ENCODE data around the gene SLC9B2.

Gene SLC9B2

DNA sequence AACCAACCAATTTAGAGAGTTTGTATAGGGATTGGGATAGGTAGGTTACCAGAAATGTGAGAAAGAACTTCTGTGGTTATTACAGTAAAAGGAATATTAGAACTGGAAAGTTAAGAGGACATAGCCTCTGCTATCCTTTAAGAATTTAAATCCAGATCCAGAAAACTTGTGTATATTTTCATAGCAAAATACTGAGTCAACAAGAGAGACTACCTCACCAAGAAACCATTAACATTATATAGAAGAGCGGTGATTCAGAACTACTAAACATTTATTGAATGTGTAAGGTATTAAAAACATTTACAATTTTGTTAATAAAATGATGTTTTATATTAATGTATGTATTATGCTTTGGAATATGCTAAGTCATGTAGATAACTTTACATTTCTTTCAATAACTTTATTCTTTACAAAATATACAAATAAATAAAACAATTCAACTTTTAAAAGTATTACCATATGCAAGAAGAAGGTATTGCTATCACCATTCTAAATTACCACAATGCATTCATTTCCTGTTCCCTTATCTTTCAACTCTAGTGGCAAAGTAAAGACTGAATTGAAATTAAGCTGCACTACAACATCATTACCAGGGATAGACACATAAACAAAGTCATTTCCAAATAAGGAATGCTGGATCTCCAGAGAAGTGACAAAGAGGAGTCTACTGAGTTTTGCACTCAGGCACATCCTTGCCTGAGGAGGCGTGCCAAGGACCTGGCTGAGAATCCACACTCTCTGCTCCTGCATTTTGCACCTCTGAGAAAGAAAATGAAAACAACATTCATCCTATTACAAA, 29.2 kb upstream of the SLC9B2 start:
- no peak overlapping the region for H3K27ac ChIP-seq (replicated peaks)
- no peak for TF ChIP-seq GABPA (IDR thresholded peaks at IDR 0.05; ENCODE audit: low read depth)
- TF ChIP-seq, protein P1, sequence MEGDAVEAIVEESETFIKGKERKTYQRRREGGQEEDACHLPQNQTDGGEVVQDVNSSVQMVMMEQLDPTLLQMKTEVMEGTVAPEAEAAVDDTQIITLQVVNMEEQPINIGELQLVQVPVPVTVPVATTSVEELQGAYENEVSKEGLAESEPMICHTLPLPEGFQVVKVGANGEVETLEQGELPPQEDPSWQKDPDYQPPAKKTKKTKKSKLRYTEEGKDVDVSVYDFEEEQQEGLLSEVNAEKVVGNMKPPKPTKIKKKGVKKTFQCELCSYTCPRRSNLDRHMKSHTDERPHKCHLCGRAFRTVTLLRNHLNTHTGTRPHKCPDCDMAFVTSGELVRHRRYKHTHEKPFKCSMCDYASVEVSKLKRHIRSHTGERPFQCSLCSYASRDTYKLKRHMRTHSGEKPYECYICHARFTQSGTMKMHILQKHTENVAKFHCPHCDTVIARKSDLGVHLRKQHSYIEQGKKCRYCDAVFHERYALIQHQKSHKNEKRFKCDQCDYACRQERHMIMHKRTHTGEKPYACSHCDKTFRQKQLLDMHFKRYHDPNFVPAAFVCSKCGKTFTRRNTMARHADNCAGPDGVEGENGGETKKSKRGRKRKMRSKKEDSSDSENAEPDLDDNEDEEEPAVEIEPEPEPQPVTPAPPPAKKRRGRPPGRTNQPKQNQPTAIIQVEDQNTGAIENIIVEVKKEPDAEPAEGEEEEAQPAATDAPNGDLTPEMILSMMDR (IDR thresholded peaks at IDR 0.05; ENCODE audit: insufficient read depth, low read length), result no peak
- no peak for TF ChIP-seq SPI1 (IDR thresholded peaks at IDR 0.05; ENCODE audit: borderline replicate concordance, low read depth)
- TF ChIP-seq, protein P2, sequence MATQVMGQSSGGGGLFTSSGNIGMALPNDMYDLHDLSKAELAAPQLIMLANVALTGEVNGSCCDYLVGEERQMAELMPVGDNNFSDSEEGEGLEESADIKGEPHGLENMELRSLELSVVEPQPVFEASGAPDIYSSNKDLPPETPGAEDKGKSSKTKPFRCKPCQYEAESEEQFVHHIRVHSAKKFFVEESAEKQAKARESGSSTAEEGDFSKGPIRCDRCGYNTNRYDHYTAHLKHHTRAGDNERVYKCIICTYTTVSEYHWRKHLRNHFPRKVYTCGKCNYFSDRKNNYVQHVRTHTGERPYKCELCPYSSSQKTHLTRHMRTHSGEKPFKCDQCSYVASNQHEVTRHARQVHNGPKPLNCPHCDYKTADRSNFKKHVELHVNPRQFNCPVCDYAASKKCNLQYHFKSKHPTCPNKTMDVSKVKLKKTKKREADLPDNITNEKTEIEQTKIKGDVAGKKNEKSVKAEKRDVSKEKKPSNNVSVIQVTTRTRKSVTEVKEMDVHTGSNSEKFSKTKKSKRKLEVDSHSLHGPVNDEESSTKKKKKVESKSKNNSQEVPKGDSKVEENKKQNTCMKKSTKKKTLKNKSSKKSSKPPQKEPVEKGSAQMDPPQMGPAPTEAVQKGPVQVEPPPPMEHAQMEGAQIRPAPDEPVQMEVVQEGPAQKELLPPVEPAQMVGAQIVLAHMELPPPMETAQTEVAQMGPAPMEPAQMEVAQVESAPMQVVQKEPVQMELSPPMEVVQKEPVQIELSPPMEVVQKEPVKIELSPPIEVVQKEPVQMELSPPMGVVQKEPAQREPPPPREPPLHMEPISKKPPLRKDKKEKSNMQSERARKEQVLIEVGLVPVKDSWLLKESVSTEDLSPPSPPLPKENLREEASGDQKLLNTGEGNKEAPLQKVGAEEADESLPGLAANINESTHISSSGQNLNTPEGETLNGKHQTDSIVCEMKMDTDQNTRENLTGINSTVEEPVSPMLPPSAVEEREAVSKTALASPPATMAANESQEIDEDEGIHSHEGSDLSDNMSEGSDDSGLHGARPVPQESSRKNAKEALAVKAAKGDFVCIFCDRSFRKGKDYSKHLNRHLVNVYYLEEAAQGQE (IDR thresholded peaks at IDR 0.05; ENCODE audit: insufficient replicate concordance, low read depth), result no peak
- TF ChIP-seq POLR2AphosphoS5 (IDR thresholded peaks at IDR 0.05; ENCODE audit: low read depth), result no peak

DNA sequence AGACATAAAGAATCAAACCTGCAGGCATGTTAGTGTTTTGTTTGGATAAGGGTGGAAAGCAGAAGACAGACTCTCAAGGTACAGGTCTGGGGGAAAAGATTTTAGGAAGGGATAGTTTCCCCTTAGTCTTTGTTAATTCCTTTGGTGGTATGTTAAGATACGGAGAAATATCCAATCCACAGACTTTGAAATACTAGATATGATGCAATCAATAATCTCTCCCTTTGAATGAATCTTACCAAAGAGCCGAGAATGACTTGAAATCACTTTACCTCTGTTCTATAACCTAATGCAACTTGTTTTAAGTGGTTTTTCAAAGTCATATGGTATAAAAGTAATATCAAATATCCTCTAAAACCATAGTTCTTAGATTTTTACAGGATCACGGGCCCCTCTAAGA, 28.3 kb upstream of the SLC9B2 start:
- Histone ChIP-seq H3K27me3 (ENCODE audit: insufficient read depth, poor library complexity, severe bottlenecking) (no peaks in the 10 kb centered on the region), H3K4me3 (replicated peaks; ENCODE audit: insufficient read depth, low read length) (no peak overlapping the region), H3K27ac (replicated peaks) (no peak overlapping the region)
- TF ChIP-seq POLR2AphosphoS5 (IDR thresholded peaks at IDR 0.05; ENCODE audit: low read depth) (no peak), GABPA (IDR thresholded peaks at IDR 0.05; ENCODE audit: low read depth) (no peak), SPI1 (IDR thresholded peaks at IDR 0.05; ENCODE audit: borderline replicate concordance, low read depth) (no peak)
- TF ChIP-seq, protein P2 (IDR thresholded peaks at IDR 0.05; ENCODE audit: insufficient replicate concordance, low read depth), result no peak
- TF ChIP-seq, protein P1 (IDR thresholded peaks at IDR 0.05; ENCODE audit: insufficient read depth, low read length), result no peak
- DNase-seq (ENCODE audit: low read depth in 1 of 2, low spot score in 1 of 2), result no peak

More for the DNA sequence above, 29.2 kb upstream of the SLC9B2 start:
- no peak for DNase-seq (ENCODE audit: low read depth in 1 of 2, low spot score in 1 of 2)
- H3K4me3 ChIP-seq (replicated peaks; ENCODE audit: insufficient read depth, low read length), result no peak overlapping the region
- H3K27me3 ChIP-seq (ENCODE audit: insufficient read depth, poor library complexity, severe bottlenecking), result no peaks in the 10 kb centered on the region

DNA sequence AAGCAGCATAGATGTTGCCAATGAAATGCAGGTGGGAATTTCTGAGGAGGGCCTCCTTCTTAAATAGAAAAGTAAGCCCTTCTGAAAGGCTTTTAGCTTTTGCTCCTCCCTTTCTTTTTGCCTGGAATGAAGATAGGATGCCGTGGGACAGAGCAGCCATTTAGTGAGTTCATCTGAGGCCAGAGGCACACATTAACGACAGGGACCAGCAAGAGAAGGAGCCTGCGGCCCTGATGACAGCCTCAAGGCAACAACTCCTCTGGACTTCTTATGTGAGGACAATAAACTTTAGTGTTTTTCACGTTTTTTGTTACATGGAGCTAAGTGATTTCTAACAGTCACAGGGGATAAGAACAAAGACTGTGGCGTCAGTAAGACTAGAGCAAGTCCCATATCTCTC, 24.1 kb upstream of the SLC9B2 start:
- Histone ChIP-seq H3K27ac (replicated peaks) (no peak overlapping the region), H3K4me3 (replicated peaks; ENCODE audit: insufficient read depth, low read length) (no peak overlapping the region), H3K27me3 (ENCODE audit: insufficient read depth, poor library complexity, severe bottlenecking) (no peaks in the 10 kb centered on the region)
- TF ChIP-seq POLR2AphosphoS5 (IDR thresholded peaks at IDR 0.05; ENCODE audit: low read depth) (no peak), GABPA (IDR thresholded peaks at IDR 0.05; ENCODE audit: low read depth) (no peak), SPI1 (IDR thresholded peaks at IDR 0.05; ENCODE audit: borderline replicate concordance, low read depth) (no peak)
- TF ChIP-seq, protein P1 (IDR thresholded peaks at IDR 0.05; ENCODE audit: insufficient read depth, low read length), result no peak
- TF ChIP-seq, protein P2 (IDR thresholded peaks at IDR 0.05; ENCODE audit: insufficient replicate concordance, low read depth), result no peak
- no peak for DNase-seq (ENCODE audit: low read depth in 1 of 2, low spot score in 1 of 2)

Measured in HL-60 (cell line).